Measurements from ENCODE around the gene PRKX. TPM values are rescaled to one million over a fixed set of nuclear protein-coding genes. Genes with fewer than 3 reads are reported as not detected.
"Not testable (repeated sequence)": the region's sequence is repeated elsewhere in the genome, so short reads cannot be mapped to it uniquely, and the experiment has no call there.

PRKX gene
- total and polyA plus RNA-seq, 12 donors = 1.3 to 6.8 (median 4.6) TPM

GRCh38 chrX:3690140-3690539, 23.3 kb downstream of the PRKX start:
- intact Hi-C loops (cut with DNase I) = no loop called here
- no peaks in the 10 kb centered on the region for H3K27me3 ChIP-seq
- no peak for TF ChIP-seq POLR2A (IDR thresholded peaks at IDR 0.05)
- TF ChIP-seq, protein P1, sequence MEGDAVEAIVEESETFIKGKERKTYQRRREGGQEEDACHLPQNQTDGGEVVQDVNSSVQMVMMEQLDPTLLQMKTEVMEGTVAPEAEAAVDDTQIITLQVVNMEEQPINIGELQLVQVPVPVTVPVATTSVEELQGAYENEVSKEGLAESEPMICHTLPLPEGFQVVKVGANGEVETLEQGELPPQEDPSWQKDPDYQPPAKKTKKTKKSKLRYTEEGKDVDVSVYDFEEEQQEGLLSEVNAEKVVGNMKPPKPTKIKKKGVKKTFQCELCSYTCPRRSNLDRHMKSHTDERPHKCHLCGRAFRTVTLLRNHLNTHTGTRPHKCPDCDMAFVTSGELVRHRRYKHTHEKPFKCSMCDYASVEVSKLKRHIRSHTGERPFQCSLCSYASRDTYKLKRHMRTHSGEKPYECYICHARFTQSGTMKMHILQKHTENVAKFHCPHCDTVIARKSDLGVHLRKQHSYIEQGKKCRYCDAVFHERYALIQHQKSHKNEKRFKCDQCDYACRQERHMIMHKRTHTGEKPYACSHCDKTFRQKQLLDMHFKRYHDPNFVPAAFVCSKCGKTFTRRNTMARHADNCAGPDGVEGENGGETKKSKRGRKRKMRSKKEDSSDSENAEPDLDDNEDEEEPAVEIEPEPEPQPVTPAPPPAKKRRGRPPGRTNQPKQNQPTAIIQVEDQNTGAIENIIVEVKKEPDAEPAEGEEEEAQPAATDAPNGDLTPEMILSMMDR (IDR thresholded peaks at IDR 0.05) = no peak
- H3K4me3 ChIP-seq = no peak overlapping the region
- no peaks in the 10 kb centered on the region for H3K4me1 ChIP-seq (replicated peaks in 1 of 2)
- H3K9me3 ChIP-seq (replicated peaks in 1 of 3) = no peaks in the 10 kb centered on the region
- no peak for DNase-seq
- 52 to 76% (median 63%) methylated on average over 3 of the region's 3 CpGs for WGBS, 4 donors
- no peak overlapping the region for H3K27ac ChIP-seq
- H3K36me3 ChIP-seq (replicated peaks in 1 of 2) = no peaks in the 10 kb centered on the region

GRCh38 chrX:3683236-3683635, 30.2 kb downstream of the PRKX start:
- H3K4me1 ChIP-seq (replicated peaks in 1 of 2); DNase-seq; H3K9me3 ChIP-seq (replicated peaks in 1 of 3); H3K27ac ChIP-seq; intact Hi-C loops (cut with DNase I); H3K4me3 ChIP-seq; H3K36me3 ChIP-seq (replicated peaks in 1 of 2); H3K27me3 ChIP-seq: not testable (repeated sequence)
- 50 to 91% (median 86%) methylated on average over 2 to 7 of the region's 7 CpGs for WGBS, 4 donors

DNA sequence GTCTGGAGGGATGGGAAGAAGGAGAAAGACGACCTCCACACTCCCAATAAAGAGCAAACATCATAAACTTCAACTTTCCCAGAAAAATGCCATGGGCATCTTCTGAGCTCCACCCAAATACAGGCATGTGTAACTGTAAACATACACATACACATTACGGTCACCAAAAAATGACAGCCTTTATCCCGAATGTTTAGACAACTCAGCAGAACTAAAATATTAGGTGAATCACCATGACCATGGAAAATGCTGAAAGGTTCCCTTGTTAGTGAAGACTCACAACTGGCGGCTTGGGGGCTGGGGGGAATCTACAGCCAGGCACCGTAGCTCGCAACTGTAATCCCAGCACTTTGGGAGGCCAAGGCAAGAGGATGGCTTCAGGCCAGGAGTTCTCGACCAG, 33.0 kb downstream of the PRKX start:
- Histone ChIP-seq H3K27ac (no peak overlapping the region), H3K27me3 (no peaks in the 10 kb centered on the region), H3K4me3 (no peak overlapping the region), H3K36me3 (replicated peaks in 1 of 2) (no peaks in the 10 kb centered on the region), H3K4me1 (replicated peaks in 1 of 2) (no peaks in the 10 kb centered on the region), H3K9me3 (replicated peaks in 1 of 3) (no peaks in the 10 kb centered on the region)
- TF ChIP-seq POLR2A (IDR thresholded peaks at IDR 0.05) = no peak
- TF ChIP-seq, protein P1 (IDR thresholded peaks at IDR 0.05) = no peak
- intact Hi-C loops (cut with DNase I) = no loop called here
- 76 to 81% (median 77%) methylated on average over 7 of the region's 7 CpGs for WGBS, 4 donors
- no peak for DNase-seq

GRCh38 chrX:3679669-3680068, 33.8 kb downstream of the PRKX start:
- TF ChIP-seq, protein P1 (IDR thresholded peaks at IDR 0.05) = no peak
- no peak for TF ChIP-seq POLR2A (IDR thresholded peaks at IDR 0.05)
- 63 to 71% (median 70%) methylated on average over 4 of the region's 4 CpGs for WGBS, 4 donors
- intact Hi-C loops (cut with DNase I) = no loop called here
- H3K4me3 ChIP-seq = no peak overlapping the region
- no peaks in the 10 kb centered on the region for H3K27me3 ChIP-seq
- no peak overlapping the region for H3K27ac ChIP-seq
- no peaks in the 10 kb centered on the region for H3K9me3 ChIP-seq (replicated peaks in 1 of 3)
- H3K4me1 ChIP-seq (replicated peaks in 1 of 2) = no peaks in the 10 kb centered on the region
- DNase-seq = no peak
- H3K36me3 ChIP-seq (replicated peaks in 1 of 2) = no peaks in the 10 kb centered on the region

- Histone ChIP-seq H3K27ac (no peak overlapping the region), H3K36me3 (replicated peaks in 1 of 2) (no peaks in the 10 kb centered on the region), H3K9me3 (replicated peaks in 1 of 3) (no peaks in the 10 kb centered on the region), H3K27me3 (no peaks in the 10 kb centered on the region), H3K4me1 (replicated peaks in 1 of 2) (no peaks in the 10 kb centered on the region), H3K4me3 (no peak overlapping the region)
- TF ChIP-seq POLR2A (IDR thresholded peaks at IDR 0.05) = no peak
- TF ChIP-seq, protein P1 (IDR thresholded peaks at IDR 0.05) = no peak
- DNase-seq = no peak
- WGBS, 4 donors = 74 to 90% (median 88%) methylated on average over 6 of the region's 6 CpGs
- intact Hi-C loops (cut with DNase I) = no loop called here
These were observed 35.1 kb downstream of the PRKX start for GRCh38 chrX:3678328-3678727.

Measured in adrenal gland (tissue), 12 donors.